CD4-positive, alpha-beta memory T cell (primary cell): ENCODE measurements around the gene IL34. TPM values are rescaled to one million over a fixed set of nuclear protein-coding genes. Genes with fewer than 3 reads are reported as not detected.

Experiments
- polyA plus RNA-seq, 2 donors: library from polyadenylated mRNA; unstranded; fragments of 300-500 nt; fragmentation: Illumina TruSeq; gene quantifications; one replicate each; pipeline ENCODE4 v1.2.3, GENCODE V29; 2021
- total RNA-seq, 2 experiments: library from RNA; stranded (reverse); gene quantifications; one replicate each; pipeline ENCODE4 v1.2.3, GENCODE V29; 2021

Gene IL34
- total and polyA plus RNA-seq, 4 experiments from 2014 or later = not detected

Other genes with a start within 250 kb of the IL34 start
- gene ST3GAL2, start 207.5 kb upstream of the IL34 start, total RNA-seq = 10 to 100 TPM; 27.5 to 30.8 TPM
- 10 to 100 TPM; 10.0 to 15.8 TPM for gene ST3GAL2, start 207.5 kb upstream of the IL34 start, polyA plus RNA-seq
- gene FCSK, start 192.0 kb upstream of the IL34 start, total RNA-seq = 10 to 100 TPM; 41.7 to 42.8 TPM
- 10 to 100 TPM in 1 of 2 donors, 1 to 10 TPM in 1; 7.4 to 10.8 TPM for gene FCSK, start 192.0 kb upstream of the IL34 start, polyA plus RNA-seq
- 10 to 100 TPM; 66.5 to 68.9 TPM for gene COG4, start 123.0 kb upstream of the IL34 start, total RNA-seq
- gene COG4, start 123.0 kb upstream of the IL34 start, polyA plus RNA-seq = 10 to 100 TPM; 37.0 to 70.4 TPM
- 100 to 1,000 TPM; 289 to 291 TPM for gene SF3B3, start 122.7 kb upstream of the IL34 start, total RNA-seq
- gene SF3B3, start 122.7 kb upstream of the IL34 start, polyA plus RNA-seq = 100 to 1,000 TPM; 105 to 149 TPM
- 1 to 10 TPM; 1.8 to 1.9 TPM for gene MTSS2, start 39.5 kb downstream of the IL34 start, total RNA-seq
- gene MTSS2, start 39.5 kb downstream of the IL34 start, polyA plus RNA-seq = not detected
- gene VAC14, start 154.6 kb downstream of the IL34 start, total RNA-seq = 10 to 100 TPM; 37.8 to 40.6 TPM
- gene VAC14, start 154.6 kb downstream of the IL34 start, polyA plus RNA-seq = 10 to 100 TPM; 30.0 to 41.8 TPM